IMR-90 (cell line): Measurements from ENCODE around the gene STARD13. TPM values are rescaled to one million over a fixed set of nuclear protein-coding genes. Genes with fewer than 3 reads are reported as not detected.

Experiments used
- ATAC-seq: fragments of 200-7000 bp; cut with Tn5 transposase; 2 replicates; pipeline ENCODE4 v1.9.1; 2020; ENCODE audit warnings: low read depth, mild to moderate bottlenecking, moderate library complexity
- BruUV-seq: library from RNA; stranded (reverse); fragments of 400-500 nt; replicated peaks from 2 replicates; lab custom pipeline; 2021; lab: Mats Ljungman, UMichigan
- CTCF ChIA-PET: fragments of 300-600 bp; formaldehyde crosslinking; extraction: SDS; loops from one replicate; lab custom pipeline; 2021; ENCODE audit warnings: antibody characterized with exemption; lab: Yijun Ruan, JAX
- POLR2A ChIA-PET: fragments of 300-600 bp; sonication (Branson Sonifier 250); formaldehyde crosslinking; loops from one replicate; lab custom pipeline; 2022; ENCODE audit warnings: antibody characterized with exemption; ENCODE audit not compliant: unreplicated experiment; lab: Charles Lee
- DNase-seq: peaks from one replicate; pipeline ENCODE4 v3.0.0; 2013
- H2AFZ ChIP-seq: replicated peaks from 2 replicates; pipeline ENCODE3; 2013; ENCODE audit warnings: low read length, mild to moderate bottlenecking; ENCODE audit not compliant: poor library complexity
- H2AK5ac ChIP-seq: 2 replicates; pipeline ENCODE4 v1.6.1; 2013; ENCODE audit warnings: low read depth, low read length, inconsistent platforms
- H2AK9ac ChIP-seq: replicated peaks from 2 replicates; pipeline ENCODE3; 2013; ENCODE audit warnings: mild to moderate bottlenecking, low read depth, low read length, moderate library complexity; ENCODE audit not compliant: poor library complexity
- H2BK120ac ChIP-seq: 2 replicates; pipeline ENCODE4 v1.6.1; 2013; ENCODE audit warnings: low read depth, low read length, inconsistent platforms
- H2BK15ac ChIP-seq: 3 replicates; pipeline ENCODE4 v1.6.1; 2013; ENCODE audit warnings: low read depth, low read length, inconsistent platforms
- H2BK20ac ChIP-seq: 2 replicates; pipeline ENCODE4 v1.6.1; 2013; ENCODE audit warnings: low read depth, mild to moderate bottlenecking, inconsistent platforms, low read length, moderate library complexity
- H2BK5ac ChIP-seq: 2 replicates; pipeline ENCODE4 v1.6.1; 2013; ENCODE audit warnings: mild to moderate bottlenecking, low read depth, low read length, inconsistent platforms; ENCODE audit not compliant: poor library complexity, severe bottlenecking
- H3K14ac ChIP-seq: replicated peaks from 2 replicates; pipeline ENCODE4 v1.6.1; 2013; ENCODE audit warnings: low read depth, low read length, inconsistent platforms
- H3K18ac ChIP-seq: 2 replicates; pipeline ENCODE4 v1.6.1; 2013; ENCODE audit warnings: low read depth, low read length, control low read depth
- H3K23ac ChIP-seq: 2 replicates; pipeline ENCODE4 v1.6.1; 2013; ENCODE audit warnings: low read depth, low read length, inconsistent platforms
- H3K27ac ChIP-seq: 2 replicates; pipeline ENCODE4 v1.5.1; 2013; ENCODE audit warnings: mild to moderate bottlenecking, control low read depth, low read length; ENCODE audit not compliant: insufficient read depth
- H3K27me3 ChIP-seq: 2 replicates; pipeline ENCODE4 v1.6.1; 2013; ENCODE audit warnings: low read length; ENCODE audit not compliant: control insufficient read depth, insufficient read depth
- H3K36me3 ChIP-seq: 2 replicates; pipeline ENCODE4 v1.6.1; 2013; ENCODE audit warnings: low read length, mixed read lengths; ENCODE audit not compliant: control insufficient read depth, insufficient read depth
- H3K4ac ChIP-seq: 2 replicates; pipeline ENCODE4 v1.6.1; 2013; ENCODE audit warnings: low read depth, low read length, inconsistent platforms
- H3K4me1 ChIP-seq: 2 replicates; pipeline ENCODE4 v1.6.1; 2013; ENCODE audit warnings: low read length, mixed read lengths; ENCODE audit not compliant: control insufficient read depth, insufficient read depth
- H3K4me2 ChIP-seq: 2 replicates; pipeline ENCODE4 v1.6.1; 2013; ENCODE audit warnings: low read depth, mild to moderate bottlenecking, control low read depth, low read length, moderate library complexity
- H3K4me3 ChIP-seq: 2 replicates; pipeline ENCODE4 v1.5.1; 2013; ENCODE audit warnings: low read depth, mild to moderate bottlenecking, control low read depth, low read length, moderate library complexity; ENCODE audit not compliant: insufficient read depth
- H3K56ac ChIP-seq: 2 replicates; pipeline ENCODE4 v1.6.1; 2013; ENCODE audit warnings: low read length, inconsistent platforms; ENCODE audit not compliant: insufficient read depth; ENCODE audit errors: extremely low read depth
- H3K79me1 ChIP-seq, 2 experiments: 2 replicates each; pipeline ENCODE4 v1.6.1; 2013; ENCODE audit warnings: low read length in 2 of 2, inconsistent platforms in 1 of 2, low read depth in 1 of 2
- H3K9ac ChIP-seq: 2 replicates; pipeline ENCODE4 v1.6.1; 2013; ENCODE audit warnings: low read depth, low read length, control low read depth
- H3K9me1 ChIP-seq: 2 replicates; pipeline ENCODE4 v1.6.1; 2013; ENCODE audit warnings: low read length, inconsistent platforms; ENCODE audit not compliant: insufficient read depth
- H3K9me3 ChIP-seq: 2 replicates; pipeline ENCODE4 v1.6.1; 2013; ENCODE audit warnings: low read length; ENCODE audit not compliant: control insufficient read depth, insufficient read depth
- H4K20me1 ChIP-seq: 2 replicates; pipeline ENCODE4 v1.6.1; 2013; ENCODE audit warnings: low read length, inconsistent platforms; ENCODE audit not compliant: insufficient read depth
- H4K5ac ChIP-seq: 2 replicates; pipeline ENCODE4 v1.6.1; 2013; ENCODE audit warnings: mild to moderate bottlenecking, low read depth, low read length, control low read depth
- H4K8ac ChIP-seq, 2 experiments: 2 replicates each; pipeline ENCODE4 v1.6.1; 2013; ENCODE audit warnings: low read depth in 2 of 2, low read length in 2 of 2, control low read depth in 1 of 2, inconsistent platforms in 1 of 2
- H4K91ac ChIP-seq: 2 replicates; pipeline ENCODE4 v1.6.1; 2013; ENCODE audit warnings: low read depth, low read length, inconsistent platforms; ENCODE audit not compliant: insufficient read depth
- BHLHE40 ChIP-seq: fragments of 150-350 bp; IDR thresholded peaks from 2 replicates; pipeline ENCODE4 v1.6.1; 2016; ENCODE audit warnings: mild to moderate bottlenecking, low read depth, low read length
- CEBPB ChIP-seq: IDR thresholded peaks from 2 replicates; pipeline ENCODE4 v1.6.1; 2012; ENCODE audit warnings: low read depth, low read length, improper control_type of control experiment
- CHD1 ChIP-seq: IDR thresholded peaks from 2 replicates; pipeline ENCODE4 v1.6.1; 2012; ENCODE audit warnings: low read depth, low read length, improper control_type of control experiment
- CTCF ChIP-seq: conservative IDR thresholded peaks from 2 replicates; pipeline ENCODE4 v1.5.1; 2012; ENCODE audit warnings: mild to moderate bottlenecking, low read depth, low read length, improper control_type of control experiment
- FOS ChIP-seq: fragments of 150-350 bp; IDR thresholded peaks from 2 replicates; pipeline ENCODE4 v1.6.1; 2016; ENCODE audit warnings: low read depth, low read length
- MAFK ChIP-seq: IDR thresholded peaks from 2 replicates; pipeline ENCODE4 v1.6.1; 2012; ENCODE audit warnings: low read depth, low read length, improper control_type of control experiment
- MAZ ChIP-seq: IDR thresholded peaks from 2 replicates; pipeline ENCODE4 v1.6.1; 2012; ENCODE audit warnings: low read depth, mild to moderate bottlenecking, low read length, improper control_type of control experiment, moderate library complexity, borderline replicate concordance
- NFE2L2 ChIP-seq: fragments of 150-350 bp; IDR thresholded peaks from 2 replicates; pipeline ENCODE4 v1.6.1; 2016; ENCODE audit warnings: low read depth, mild to moderate bottlenecking, low read length
- RAD21 ChIP-seq: IDR thresholded peaks from 2 replicates; pipeline ENCODE4 v1.6.1; 2012; ENCODE audit warnings: low read length, improper control_type of control experiment
- RCOR1 ChIP-seq: IDR thresholded peaks from 2 replicates; pipeline ENCODE4 v1.6.1; 2012; ENCODE audit warnings: mild to moderate bottlenecking, low read length, improper control_type of control experiment; ENCODE audit not compliant: insufficient replicate concordance
- SMC3 ChIP-seq: fragments of 150-350 bp; IDR thresholded peaks from 2 replicates; pipeline ENCODE4 v1.6.1; 2016; ENCODE audit warnings: low read depth, mild to moderate bottlenecking, antibody characterized with exemption, low read length, moderate library complexity
- WGBS, 2 experiments: methylation state at CpG; one replicate each; pipeline versions ENCODE4 v1.1.5 to v1.1.7; 2013; ENCODE audit warnings: missing lambda C conversion rate in 2 of 2; ENCODE audit not compliant: insufficient read length in 1 of 2; ENCODE audit errors: extremely low coverage in 2 of 2; 5-methylcytosine and 5-hydroxymethylcytosine counted together
- dilution Hi-C: fragments of 300-500 bp; cut with HindIII; formaldehyde crosslinking; loops from one replicate; pipeline ENCODE4 v1.14.3; 2018; ENCODE audit warnings: low sequenced_read_pairs; ENCODE audit not compliant: unreplicated experiment
- in situ Hi-C: fragments of 300-500 bp; cut with MboI; formaldehyde crosslinking; loops from 3 replicates; pipeline ENCODE4 v1.14.3; 2019; ENCODE audit warnings: low sequenced_read_pairs, inconsistent platforms, mixed read lengths
- intact Hi-C: fragments of 100-400 bp; cut with micrococcal nuclease; formaldehyde crosslinking; loops from 2 replicates; pipeline ENCODE4 v1.10.0; 2022
- polyA plus RNA-seq, 3 experiments: library from polyadenylated mRNA; depleted of rRNA; stranded (reverse); fragments of >200 nt; gene quantifications; 2 replicates each; pipeline ENCODE4 v1.2.3, GENCODE V29; 2012; ENCODE audit warnings: low replicate concordance in 1 of 3
- total RNA-seq: library from RNA; depleted of rRNA; stranded (reverse); fragments of >200 nt; gene quantifications from 2 replicates; pipeline ENCODE4 v1.2.3, GENCODE V29; 2012

Gene STARD13
- total and polyA plus RNA-seq, 2 of the 4 experiments (the other 2 are of a cell fraction) = 23.6 to 46.6 TPM

- Histone ChIP-seq H3K56ac (no peak overlapping the region), H3K4me2 (no peak overlapping the region), H3K18ac (no peak overlapping the region), H4K91ac (no peak overlapping the region), H3K36me3 (no peaks in the 10 kb centered on the region), H3K4me3 (no peak overlapping the region), H3K79me1 (no peaks in the 10 kb centered on the region), H3K9me3 (no peaks in the 10 kb centered on the region), H3K9ac (no peak overlapping the region), H4K8ac (no peak overlapping the region), H3K14ac (no peak overlapping the region), H3K27me3 (no peaks in the 10 kb centered on the region), H3K27ac (no peak overlapping the region), H3K9me1 (no peaks in the 10 kb centered on the region), H3K4me1 (no peaks in the 10 kb centered on the region), H2BK5ac (no peak overlapping the region), H2BK120ac (no peak overlapping the region), H3K4ac (no peak overlapping the region), H2AK9ac (no peak overlapping the region), H4K5ac (no peak overlapping the region), H2BK15ac (no peak overlapping the region), H3K23ac (no peak overlapping the region), H4K20me1 (no peaks in the 10 kb centered on the region), H2BK20ac (no peak overlapping the region), H2AFZ (no peak overlapping the region), H2AK5ac (no peak overlapping the region)
- TF ChIP-seq RCOR1 (no peak), SMC3 (no peak), BHLHE40 (no peak), CHD1 (no peak), RAD21 (no peak), CEBPB (no peak), MAZ (no peak), CTCF (no peak), MAFK (no peak), FOS (no peak), NFE2L2 (no peak)
- no CpG with 5 or more reads among the region's 2 CpGs for WGBS, 2 experiments
- in situ Hi-C loops (no loop called here), intact Hi-C loops (no loop called here), dilution Hi-C loops (no loop called here)
- CTCF ChIA-PET = no interaction called here
- ATAC-seq = no peak
- no TSS peak for BruUV-seq
- DNase-seq = no peak
- POLR2A ChIA-PET = no interaction called here
These were observed 213.3 kb downstream of the STARD13 start for GRCh38 chr13:33072282-33072681.
